HEK293 (cell line): ENCODE measurements around the gene MRPL51.

Experiments used
- CTCF ChIA-PET: fragments of 350-600 bp; formaldehyde crosslinking; extraction: SDS; loops from one replicate; lab custom pipeline; 2021; ENCODE audit warnings: antibody characterized with exemption; lab: Yijun Ruan, JAX
- POLR2A ChIA-PET: fragments of 300-600 bp; formaldehyde crosslinking; extraction: SDS; loops from one replicate; lab custom pipeline; 2020; ENCODE audit warnings: antibody characterized with exemption, inconsistent platforms; lab: Yijun Ruan, JAX
- H3K27ac ChIP-seq: fragments of 200-500 bp; sonication (Bioruptor generic); 2 replicates; pipeline ENCODE4 v1.5.1; 2014; ENCODE audit warnings: low read depth, low read length, control low read depth, inconsistent platforms; ENCODE audit errors: extremely low read depth
- H3K36me3 ChIP-seq, 2 experiments: fragments of 200-500 bp in 1 of 2; sonication (Bioruptor generic) in 1 of 2; 1 replicate in 1 of 2; 2 replicates in 1 of 2; pipeline ENCODE4 v1.5.1; 2014 to 2017; ENCODE audit warnings: inconsistent platforms in 2 of 2, low read length in 2 of 2; ENCODE audit not compliant: control insufficient read depth in 2 of 2, insufficient read depth in 1 of 2
- H3K4me1 ChIP-seq: fragments of 200-500 bp; sonication (Bioruptor generic); 2 replicates; pipeline ENCODE4 v1.5.1; 2014; ENCODE audit warnings: mild to moderate bottlenecking, low read length, inconsistent platforms; ENCODE audit not compliant: control insufficient read depth, insufficient read depth
- H3K4me3 ChIP-seq: 2 replicates; pipeline ENCODE4 v1.5.1; 2011; ENCODE audit warnings: low read depth, mild to moderate bottlenecking, control low read depth, low read length, moderate library complexity
- H3K9me3 ChIP-seq: fragments of 200-500 bp; sonication (Bioruptor generic); 2 replicates; pipeline ENCODE4 v1.5.1; 2014; ENCODE audit warnings: low read depth, low read length, inconsistent platforms; ENCODE audit not compliant: control insufficient read depth, insufficient read depth
- GLI4 ChIP-seq: fragments of 450-650 bp; formaldehyde crosslinking; IDR thresholded peaks from 2 replicates; pipeline ENCODE4 v1.5.1; 2016; ENCODE audit warnings: missing biosample characterization, missing genetic modification characterization
- GLIS1 ChIP-seq: fragments of 450-650 bp; formaldehyde crosslinking; IDR thresholded peaks from 2 replicates; pipeline ENCODE4 v1.5.1; 2016; ENCODE audit warnings: missing biosample characterization, missing genetic modification characterization
- GLIS2 ChIP-seq: fragments of 450-650 bp; formaldehyde crosslinking; IDR thresholded peaks from 2 replicates; pipeline ENCODE4 v1.5.1; 2016; ENCODE audit warnings: missing biosample characterization, missing genetic modification characterization
- KLF1 ChIP-seq: fragments of 450-650 bp; formaldehyde crosslinking; IDR thresholded peaks from 2 replicates; pipeline ENCODE4 v1.5.1; 2016; ENCODE audit warnings: missing biosample characterization, missing genetic modification characterization
- KLF10 ChIP-seq: fragments of 450-650 bp; IDR thresholded peaks from 2 replicates; pipeline ENCODE4 v1.5.1; 2018; ENCODE audit warnings: missing biosample characterization, mild to moderate bottlenecking, missing genetic modification characterization
- KLF9 ChIP-seq: fragments of 450-650 bp; formaldehyde crosslinking; IDR thresholded peaks from 2 replicates; pipeline ENCODE4 v1.5.1; 2016; ENCODE audit warnings: missing biosample characterization, missing genetic modification characterization, low read depth
- SALL2 ChIP-seq: fragments of 450-650 bp; formaldehyde crosslinking; IDR thresholded peaks from 2 replicates; pipeline ENCODE4 v1.5.0; 2017; ENCODE audit warnings: missing biosample characterization, mild to moderate bottlenecking, missing genetic modification characterization, borderline replicate concordance
- YY2 ChIP-seq: fragments of 450-650 bp; formaldehyde crosslinking; IDR thresholded peaks from 2 replicates; pipeline ENCODE4 v1.5.1; 2016; ENCODE audit warnings: missing biosample characterization, missing genetic modification characterization
- ZBTB17 ChIP-seq: fragments of 450-650 bp; formaldehyde crosslinking; IDR thresholded peaks from 2 replicates; pipeline ENCODE4 v1.5.1; 2016; ENCODE audit warnings: missing biosample characterization, missing genetic modification characterization
- ZBTB20 ChIP-seq: fragments of 450-650 bp; formaldehyde crosslinking; IDR thresholded peaks from 2 replicates; pipeline ENCODE4 v1.5.1; 2016; ENCODE audit warnings: missing biosample characterization, missing genetic modification characterization
- ZNF175 ChIP-seq: fragments of 450-650 bp; formaldehyde crosslinking; IDR thresholded peaks from 2 replicates; pipeline ENCODE4 v1.5.1; 2016; ENCODE audit warnings: missing biosample characterization, missing genetic modification characterization
- ZNF19 ChIP-seq: fragments of 450-650 bp; formaldehyde crosslinking; IDR thresholded peaks from 2 replicates; pipeline ENCODE4; 2016; ENCODE audit warnings: missing biosample characterization, missing genetic modification characterization, low read depth
- ZNF214 ChIP-seq: fragments of 450-650 bp; formaldehyde crosslinking; IDR thresholded peaks from 2 replicates; pipeline ENCODE4 v1.5.1; 2017; ENCODE audit warnings: missing biosample characterization, mild to moderate bottlenecking, missing genetic modification characterization, borderline replicate concordance
- ZNF223 ChIP-seq: fragments of 450-650 bp; formaldehyde crosslinking; IDR thresholded peaks from 2 replicates; pipeline ENCODE4 v1.5.1; 2016; ENCODE audit warnings: missing biosample characterization, missing genetic modification characterization
- ZNF274 ChIP-seq, 2 experiments: fragments of 200-500 bp in 1 of 2; fragments of 450-650 bp in 1 of 2; sonication (Bioruptor generic) in 1 of 2; formaldehyde crosslinking in 1 of 2; IDR thresholded peaks; 2 replicates each; pipeline versions ENCODE4 v1.5.1 to v1.6.1; 2014 to 2016; ENCODE audit warnings: borderline replicate concordance in 1 of 2, inconsistent platforms in 1 of 2, low read length in 1 of 2, missing biosample characterization in 1 of 2, missing genetic modification characterization in 1 of 2
- ZNF354C ChIP-seq: fragments of 450-650 bp; formaldehyde crosslinking; IDR thresholded peaks from 2 replicates; pipeline ENCODE4 v1.5.1; 2016; ENCODE audit warnings: missing biosample characterization, missing genetic modification characterization, low read depth, borderline replicate concordance
- ZNF473 ChIP-seq: fragments of 450-650 bp; formaldehyde crosslinking; IDR thresholded peaks from 2 replicates; pipeline ENCODE4 v1.5.1; 2017; ENCODE audit warnings: missing biosample characterization, missing genetic modification characterization
- ZNF521 ChIP-seq: fragments of 450-650 bp; formaldehyde crosslinking; IDR thresholded peaks from 2 replicates; pipeline ENCODE4 v1.5.1; 2017; ENCODE audit warnings: missing biosample characterization, mild to moderate bottlenecking, missing genetic modification characterization
- ZNF555 ChIP-seq: fragments of 450-650 bp; formaldehyde crosslinking; conservative IDR thresholded peaks from 2 replicates; pipeline ENCODE4 v1.5.1; 2017; ENCODE audit warnings: missing biosample characterization, mild to moderate bottlenecking, missing genetic modification characterization, inconsistent platforms
- ZNF776 ChIP-seq: fragments of 450-650 bp; formaldehyde crosslinking; IDR thresholded peaks from 2 replicates; pipeline ENCODE4 v1.5.0; 2017; ENCODE audit warnings: missing biosample characterization, missing genetic modification characterization, borderline replicate concordance
- ZNF792 ChIP-seq: fragments of 450-650 bp; formaldehyde crosslinking; IDR thresholded peaks from 2 replicates; pipeline ENCODE4 v1.5.1; 2016; ENCODE audit warnings: missing biosample characterization, missing genetic modification characterization
- ZNF837 ChIP-seq: fragments of 450-650 bp; formaldehyde crosslinking; IDR thresholded peaks from 2 replicates; pipeline ENCODE4 v1.5.1; 2016; ENCODE audit warnings: missing biosample characterization, missing genetic modification characterization
- ZNF843 ChIP-seq: fragments of 450-650 bp; formaldehyde crosslinking; IDR thresholded peaks from 2 replicates; pipeline ENCODE4 v1.5.1; 2016; ENCODE audit warnings: missing biosample characterization, missing genetic modification characterization
- TF ChIP-seq, protein P1 (sequence below): IDR thresholded peaks from 2 replicates; pipeline ENCODE4 v1.6.1; 2011; ENCODE audit warnings: mild to moderate bottlenecking, low read depth, low read length, borderline replicate concordance
- TF ChIP-seq, protein P2 (sequence below): fragments of 450-650 bp; formaldehyde crosslinking; IDR thresholded peaks from 2 replicates; pipeline ENCODE4 v1.5.1; 2016; ENCODE audit warnings: missing biosample characterization, missing genetic modification characterization
- TF ChIP-seq, protein P3 (sequence below): fragments of 450-650 bp; formaldehyde crosslinking; IDR thresholded peaks from 2 replicates; pipeline ENCODE4 v1.5.1; 2017; ENCODE audit warnings: missing biosample characterization, missing genetic modification characterization
- TF ChIP-seq, protein P4 (sequence below): fragments of 450-650 bp; formaldehyde crosslinking; IDR thresholded peaks from 2 replicates; pipeline ENCODE4 v1.5.1; 2017; ENCODE audit warnings: missing biosample characterization, missing genetic modification characterization

MRPL51 gene

DNA sequence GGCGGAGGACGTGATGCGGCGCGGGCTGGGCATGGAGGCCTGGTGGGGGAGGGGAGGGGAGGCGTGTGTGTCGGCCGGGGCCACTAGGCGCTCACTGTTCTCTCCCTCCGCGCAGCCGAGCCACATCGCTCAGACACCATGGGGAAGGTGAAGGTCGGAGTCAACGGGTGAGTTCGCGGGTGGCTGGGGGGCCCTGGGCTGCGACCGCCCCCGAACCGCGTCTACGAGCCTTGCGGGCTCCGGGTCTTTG, 41.6 kb upstream of the MRPL51 start (continued):
- TF ChIP-seq, protein P1, sequence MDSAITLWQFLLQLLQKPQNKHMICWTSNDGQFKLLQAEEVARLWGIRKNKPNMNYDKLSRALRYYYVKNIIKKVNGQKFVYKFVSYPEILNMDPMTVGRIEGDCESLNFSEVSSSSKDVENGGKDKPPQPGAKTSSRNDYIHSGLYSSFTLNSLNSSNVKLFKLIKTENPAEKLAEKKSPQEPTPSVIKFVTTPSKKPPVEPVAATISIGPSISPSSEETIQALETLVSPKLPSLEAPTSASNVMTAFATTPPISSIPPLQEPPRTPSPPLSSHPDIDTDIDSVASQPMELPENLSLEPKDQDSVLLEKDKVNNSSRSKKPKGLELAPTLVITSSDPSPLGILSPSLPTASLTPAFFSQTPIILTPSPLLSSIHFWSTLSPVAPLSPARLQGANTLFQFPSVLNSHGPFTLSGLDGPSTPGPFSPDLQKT: no peak
- 0 out of 2 replicates have a peak, but pooled peaks have one; percentile 10 for TF ChIP-seq SALL2 (tag by site-specific recombination)

DNA sequence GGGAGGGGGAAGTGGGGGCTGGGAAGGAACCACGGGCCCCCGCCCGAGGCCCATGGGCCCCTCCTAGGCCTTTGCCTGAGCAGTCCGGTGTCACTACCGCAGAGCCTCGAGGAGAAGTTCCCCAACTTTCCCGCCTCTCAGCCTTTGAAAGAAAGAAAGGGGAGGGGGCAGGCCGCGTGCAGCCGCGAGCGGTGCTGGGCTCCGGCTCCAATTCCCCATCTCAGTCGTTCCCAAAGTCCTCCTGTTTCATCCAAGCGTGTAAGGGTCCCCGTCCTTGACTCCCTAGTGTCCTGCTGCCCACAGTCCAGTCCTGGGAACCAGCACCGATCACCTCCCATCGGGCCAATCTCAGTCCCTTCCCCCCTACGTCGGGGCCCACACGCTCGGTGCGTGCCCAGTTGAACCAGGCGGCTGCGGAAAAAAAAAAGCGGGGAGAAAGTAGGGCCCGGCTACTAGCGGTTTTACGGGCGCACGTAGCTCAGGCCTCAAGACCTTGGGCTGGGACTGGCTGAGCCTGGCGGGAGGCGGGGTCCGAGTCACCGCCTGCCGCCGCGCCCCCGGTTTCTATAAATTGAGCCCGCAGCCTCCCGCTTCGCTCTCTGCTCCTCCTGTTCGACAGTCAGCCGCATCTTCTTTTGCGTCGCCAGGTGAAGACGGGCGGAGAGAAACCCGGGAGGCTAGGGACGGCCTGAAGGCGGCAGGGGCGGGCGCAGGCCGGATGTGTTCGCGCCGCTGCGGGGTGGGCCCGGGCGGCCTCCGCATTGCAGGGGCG, 41.0 kb upstream of the MRPL51 start, which contains the start of gene GAPDH:
Gene GAPDH (plus strand): TSS at position 595 of the 772 bp plus-strand sequence. CDS start 316 bp downstream, outside the sequence.
- CTCF ChIA-PET: interaction anchor here (0.6 to 0.7 kb wide), 3 partner anchors 19 to 569 kb away, joined by 3 read pairs; no protein-coding TSS in a partner anchor
- TF ChIP-seq ZNF214 (tag by site-specific recombination) (no peak), KLF9 (tag by site-specific recombination) (peak; percentile 84), ZNF19 (no peak), ZNF473 (tag by site-specific recombination) (no peak), ZNF837 (tag by site-specific recombination) (no peak), ZNF223 (tag by site-specific recombination) (no peak), ZNF792 (tag by site-specific recombination) (no peak), KLF10 (tag by site-specific recombination) (peak; percentile 91), YY2 (tag by site-specific recombination) (no peak; the same call in none of the 2 replicates), ZBTB20 (tag by site-specific recombination) (peak; percentile 24; the same call in 1 of the 2 replicates), ZNF175 (tag by site-specific recombination) (no peak), ZNF354C (no peak), GLIS1 (tag by site-specific recombination) (peak; percentile 62; the same call in 1 of the 2 replicates), ZNF521 (tag by site-specific recombination) (no peak), ZBTB17 (peak; percentile 73), ZNF555 (tag by site-specific recombination) (no peak), ZNF776 (tag by site-specific recombination) (no peak), ZNF274 (IDR thresholded peaks at IDR 0.05; ENCODE audit: low read length) (no peak), ZNF274 (tag by site-specific recombination; IDR thresholded peaks at IDR 0.05; ENCODE audit: borderline replicate concordance) (no peak), KLF1 (tag by site-specific recombination) (no peak), GLIS2 (peak; percentile 92), GLI4 (no peak; the same call in 1 of the 2 replicates), ZNF843 (peak; percentile 47; the same call in 1 of the 2 replicates)
- TF ChIP-seq, protein P2, sequence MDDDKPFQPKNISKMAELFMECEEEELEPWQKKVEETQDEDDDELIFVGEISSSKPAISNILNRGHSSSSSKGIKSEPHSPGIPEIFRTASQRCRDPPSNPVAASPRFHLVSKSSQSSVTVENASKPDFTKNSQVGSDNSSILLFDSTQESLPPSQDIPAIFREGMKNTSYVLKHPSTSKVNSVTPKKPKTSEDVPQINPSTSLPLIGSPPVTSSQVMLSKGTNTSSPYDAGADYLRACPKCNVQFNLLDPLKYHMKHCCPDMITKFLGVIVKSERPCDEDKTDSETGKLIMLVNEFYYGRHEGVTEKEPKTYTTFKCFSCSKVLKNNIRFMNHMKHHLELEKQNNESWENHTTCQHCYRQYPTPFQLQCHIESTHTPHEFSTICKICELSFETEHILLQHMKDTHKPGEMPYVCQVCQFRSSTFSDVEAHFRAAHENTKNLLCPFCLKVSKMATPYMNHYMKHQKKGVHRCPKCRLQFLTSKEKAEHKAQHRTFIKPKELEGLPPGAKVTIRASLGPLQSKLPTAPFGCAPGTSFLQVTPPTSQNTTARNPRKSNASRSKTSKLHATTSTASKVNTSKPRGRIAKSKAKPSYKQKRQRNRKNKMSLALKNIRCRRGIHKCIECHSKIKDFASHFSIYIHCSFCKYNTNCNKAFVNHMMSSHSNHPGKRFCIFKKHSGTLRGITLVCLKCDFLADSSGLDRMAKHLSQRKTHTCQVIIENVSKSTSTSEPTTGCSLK (tag by site-specific recombination): no peak
- TF ChIP-seq, protein P3, sequence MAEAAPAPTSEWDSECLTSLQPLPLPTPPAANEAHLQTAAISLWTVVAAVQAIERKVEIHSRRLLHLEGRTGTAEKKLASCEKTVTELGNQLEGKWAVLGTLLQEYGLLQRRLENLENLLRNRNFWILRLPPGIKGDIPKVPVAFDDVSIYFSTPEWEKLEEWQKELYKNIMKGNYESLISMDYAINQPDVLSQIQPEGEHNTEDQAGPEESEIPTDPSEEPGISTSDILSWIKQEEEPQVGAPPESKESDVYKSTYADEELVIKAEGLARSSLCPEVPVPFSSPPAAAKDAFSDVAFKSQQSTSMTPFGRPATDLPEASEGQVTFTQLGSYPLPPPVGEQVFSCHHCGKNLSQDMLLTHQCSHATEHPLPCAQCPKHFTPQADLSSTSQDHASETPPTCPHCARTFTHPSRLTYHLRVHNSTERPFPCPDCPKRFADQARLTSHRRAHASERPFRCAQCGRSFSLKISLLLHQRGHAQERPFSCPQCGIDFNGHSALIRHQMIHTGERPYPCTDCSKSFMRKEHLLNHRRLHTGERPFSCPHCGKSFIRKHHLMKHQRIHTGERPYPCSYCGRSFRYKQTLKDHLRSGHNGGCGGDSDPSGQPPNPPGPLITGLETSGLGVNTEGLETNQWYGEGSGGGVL (tag by site-specific recombination): no peak; the same call in 1 of the 2 replicates
- TF ChIP-seq, protein P1: no peak
- TF ChIP-seq, protein P4, sequence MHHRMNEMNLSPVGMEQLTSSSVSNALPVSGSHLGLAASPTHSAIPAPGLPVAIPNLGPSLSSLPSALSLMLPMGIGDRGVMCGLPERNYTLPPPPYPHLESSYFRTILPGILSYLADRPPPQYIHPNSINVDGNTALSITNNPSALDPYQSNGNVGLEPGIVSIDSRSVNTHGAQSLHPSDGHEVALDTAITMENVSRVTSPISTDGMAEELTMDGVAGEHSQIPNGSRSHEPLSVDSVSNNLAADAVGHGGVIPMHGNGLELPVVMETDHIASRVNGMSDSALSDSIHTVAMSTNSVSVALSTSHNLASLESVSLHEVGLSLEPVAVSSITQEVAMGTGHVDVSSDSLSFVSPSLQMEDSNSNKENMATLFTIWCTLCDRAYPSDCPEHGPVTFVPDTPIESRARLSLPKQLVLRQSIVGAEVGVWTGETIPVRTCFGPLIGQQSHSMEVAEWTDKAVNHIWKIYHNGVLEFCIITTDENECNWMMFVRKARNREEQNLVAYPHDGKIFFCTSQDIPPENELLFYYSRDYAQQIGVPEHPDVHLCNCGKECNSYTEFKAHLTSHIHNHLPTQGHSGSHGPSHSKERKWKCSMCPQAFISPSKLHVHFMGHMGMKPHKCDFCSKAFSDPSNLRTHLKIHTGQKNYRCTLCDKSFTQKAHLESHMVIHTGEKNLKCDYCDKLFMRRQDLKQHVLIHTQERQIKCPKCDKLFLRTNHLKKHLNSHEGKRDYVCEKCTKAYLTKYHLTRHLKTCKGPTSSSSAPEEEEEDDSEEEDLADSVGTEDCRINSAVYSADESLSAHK (tag by site-specific recombination): peak; percentile 8

More for the DNA sequence above, 41.0 kb upstream of the MRPL51 start, which contains the start of gene GAPDH:
- peaks cover 12% of the 10 kb centered on the region for H3K4me1 ChIP-seq
- peak within 1 kb of the TSS; percentile 93 for H3K27ac ChIP-seq
- H3K4me3 ChIP-seq: peak within 1 kb of the TSS; percentile 73
- no peaks in the 10 kb centered on the region for H3K9me3 ChIP-seq
- POLR2A ChIA-PET: interaction anchor here (0.6 to 3.0 kb wide), 64 partner anchors 9 to 412 kb away, joined by 3 to 90 read pairs (median 5); partner anchors contain the start of genes CD27, CDCA3, COPS7A and MRPL51
- peaks cover 24 to 78% of the 10 kb centered on the region in 2 experiments for H3K36me3 ChIP-seq
